ENCODE data around the gene MAPK11.

DNA sequence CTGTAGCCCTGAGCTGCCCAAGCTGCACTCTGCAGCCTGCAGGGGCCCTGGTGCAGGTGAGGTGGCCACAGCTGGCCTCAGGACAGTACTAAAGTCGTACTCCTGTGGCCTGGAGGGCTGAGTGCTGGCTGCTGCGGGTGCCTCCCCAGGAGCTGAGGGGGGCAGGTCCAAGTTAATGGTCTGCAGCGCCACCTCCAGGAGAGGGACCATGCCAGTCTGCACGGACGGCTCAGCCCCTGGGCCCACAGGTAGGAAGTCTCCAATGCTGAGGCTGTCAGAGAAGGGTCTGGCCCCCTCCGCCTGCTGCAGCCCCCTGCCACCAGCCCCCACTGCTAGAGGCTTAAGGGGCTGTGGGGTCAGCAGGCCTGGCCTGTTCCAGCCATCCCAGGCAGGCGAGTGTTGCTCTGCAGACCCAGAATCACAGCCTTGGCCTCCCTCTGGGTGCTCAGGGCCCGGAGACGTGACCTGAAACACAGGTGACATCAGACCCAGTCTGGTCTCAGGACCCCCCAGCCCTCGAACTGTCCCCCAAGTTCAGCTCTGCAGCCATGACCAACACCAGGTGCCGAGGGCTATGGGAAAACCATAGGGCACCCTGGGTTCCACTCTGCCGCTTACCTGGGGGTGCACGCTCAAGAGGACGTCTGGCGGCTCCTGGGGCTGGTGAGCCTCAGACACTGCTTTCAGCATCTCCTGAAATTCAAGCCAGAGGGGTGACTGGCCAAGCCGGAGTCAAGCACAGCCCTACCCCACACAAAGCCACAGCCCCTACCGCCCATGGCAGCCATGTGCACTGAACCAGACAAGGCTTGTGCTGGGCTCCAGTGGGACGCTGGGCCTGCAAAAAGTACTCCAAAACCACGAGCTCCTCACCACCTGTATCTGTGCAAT, 48.5 kb downstream of the MAPK11 start:
- no peak for TF ChIP-seq EZH2 (IDR thresholded peaks at IDR 0.05; ENCODE audit: low read length, missing control alignments)
- TF ChIP-seq, protein P1, sequence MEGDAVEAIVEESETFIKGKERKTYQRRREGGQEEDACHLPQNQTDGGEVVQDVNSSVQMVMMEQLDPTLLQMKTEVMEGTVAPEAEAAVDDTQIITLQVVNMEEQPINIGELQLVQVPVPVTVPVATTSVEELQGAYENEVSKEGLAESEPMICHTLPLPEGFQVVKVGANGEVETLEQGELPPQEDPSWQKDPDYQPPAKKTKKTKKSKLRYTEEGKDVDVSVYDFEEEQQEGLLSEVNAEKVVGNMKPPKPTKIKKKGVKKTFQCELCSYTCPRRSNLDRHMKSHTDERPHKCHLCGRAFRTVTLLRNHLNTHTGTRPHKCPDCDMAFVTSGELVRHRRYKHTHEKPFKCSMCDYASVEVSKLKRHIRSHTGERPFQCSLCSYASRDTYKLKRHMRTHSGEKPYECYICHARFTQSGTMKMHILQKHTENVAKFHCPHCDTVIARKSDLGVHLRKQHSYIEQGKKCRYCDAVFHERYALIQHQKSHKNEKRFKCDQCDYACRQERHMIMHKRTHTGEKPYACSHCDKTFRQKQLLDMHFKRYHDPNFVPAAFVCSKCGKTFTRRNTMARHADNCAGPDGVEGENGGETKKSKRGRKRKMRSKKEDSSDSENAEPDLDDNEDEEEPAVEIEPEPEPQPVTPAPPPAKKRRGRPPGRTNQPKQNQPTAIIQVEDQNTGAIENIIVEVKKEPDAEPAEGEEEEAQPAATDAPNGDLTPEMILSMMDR (conservative IDR thresholded peaks at IDR 0.05 in 1 of 2, IDR thresholded peaks at IDR 0.05 in 1 of 2; ENCODE audit: low read depth in 1 of 2, low read length in 2 of 2): no peak

All from fibroblast of lung (primary cell).